B cell (primary cell): Measurements from ENCODE around the gene PHF23. TPM values are rescaled to one million over a fixed set of nuclear protein-coding genes. Genes with fewer than 3 reads are reported as not detected.

ENCODE experiments used
- ATAC-seq: fragments of 200-7000 bp; cut with Tn5 transposase; one replicate; pipeline ENCODE4 v1.10.0; 2021; ENCODE audit warnings: low read depth, mild to moderate bottlenecking, moderate number of reproducible peaks, moderate library complexity
- CTCF ChIA-PET: fragments of 350-600 bp; sonication (Branson Sonifier 250); formaldehyde crosslinking; loops from one replicate; lab custom pipeline; 2021; ENCODE audit warnings: antibody characterized with exemption, inconsistent platforms; lab: Charles Lee
- POLR2A ChIA-PET: fragments of 350-600 bp; sonication (Branson Sonifier 250); formaldehyde crosslinking; loops from one replicate; lab custom pipeline; 2021; ENCODE audit warnings: antibody characterized with exemption; lab: Charles Lee
- DNase-seq: peaks from one replicate; pipeline ENCODE4 v3.0.0; 2013
- H2AFZ ChIP-seq: 2 replicates; pipeline ENCODE4 v1.6.1; 2012; ENCODE audit warnings: mild to moderate bottlenecking, low read depth, low read length; ENCODE audit not compliant: insufficient read depth, poor library complexity, severe bottlenecking
- H3K27ac ChIP-seq, 2 donors: 1 replicate in 1 of 2; 2 replicates in 1 of 2; pipeline ENCODE4 v1.5.1; 2012 to 2013; ENCODE audit warnings: low read length in 2 of 2, mild to moderate bottlenecking in 2 of 2, moderate library complexity in 1 of 2
- H3K27me3 ChIP-seq, 4 experiments: fragments of 200-600 bp in 1 of 4; sonication (generic) in 1 of 4; replicated peaks in 1 of 4; 1 replicate in 2 of 4; 2 replicates in 2 of 4; pipeline versions ENCODE4 v1.6.1 to v1.7.0; 2013 to 2016; ENCODE audit warnings: low read length in 3 of 4, mild to moderate bottlenecking in 2 of 4, mixed read lengths in 1 of 4, moderate library complexity in 1 of 4; ENCODE audit not compliant: insufficient read depth in 4 of 4, control insufficient read depth in 3 of 4; ENCODE audit errors: control extremely low read depth in 1 of 4
- H3K36me3 ChIP-seq, 2 experiments: replicated peaks in 1 of 2; 1 replicate in 1 of 2; 2 replicates in 1 of 2; pipeline versions ENCODE4 v1.6.1 to v1.7.1; 2013; ENCODE audit warnings: low read length in 1 of 2; ENCODE audit not compliant: insufficient read depth in 2 of 2, control insufficient read depth in 1 of 2; ENCODE audit errors: control extremely low read depth in 1 of 2, extremely low read depth in 1 of 2
- H3K4me1 ChIP-seq, 2 donors: fragments of 200-600 bp in 1 of 2; sonication (generic) in 1 of 2; 1 replicate in 1 of 2; 2 replicates in 1 of 2; pipeline versions ENCODE4 v1.5.1 to v1.6.1; 2013 to 2017; ENCODE audit warnings: low read length in 2 of 2; ENCODE audit not compliant: control insufficient read depth in 2 of 2, insufficient read depth in 2 of 2
- H3K4me2 ChIP-seq: replicated peaks from 2 replicates; pipeline ENCODE3; 2012; ENCODE audit warnings: mild to moderate bottlenecking, low read depth, low read length; ENCODE audit not compliant: poor library complexity, severe bottlenecking
- H3K4me3 ChIP-seq, 5 experiments: fragments of 200-600 bp in 1 of 5; sonication (generic) in 1 of 5; 1 replicate in 3 of 5; 2 replicates in 2 of 5; pipeline versions ENCODE4 v1.5.1 to v1.7.0; 2011 to 2016; ENCODE audit warnings: low read length in 4 of 5, mild to moderate bottlenecking in 4 of 5, low read depth in 2 of 5, control low read depth in 1 of 5, moderate library complexity in 1 of 5; ENCODE audit not compliant: insufficient read depth in 1 of 5; ENCODE audit errors: control extremely low read depth in 1 of 5, extremely low read depth in 1 of 5
- H3K79me2 ChIP-seq: fragments of 200-600 bp; sonication (generic); one replicate; pipeline ENCODE4 v1.6.0; 2016; ENCODE audit warnings: low read length; ENCODE audit not compliant: control insufficient read depth, insufficient read depth
- H3K9ac ChIP-seq: fragments of 200-600 bp; sonication (generic); 2 replicates; pipeline ENCODE4 v1.6.1; 2017; ENCODE audit warnings: mild to moderate bottlenecking, low read length, moderate library complexity
- H3K9me3 ChIP-seq, 3 donors: one replicate each; pipeline versions ENCODE4 v1.6.1 to v1.7.1; 2013; ENCODE audit warnings: low read length in 2 of 3; ENCODE audit not compliant: control insufficient read depth in 2 of 3, insufficient read depth in 1 of 3; ENCODE audit errors: control extremely low read depth in 1 of 3
- H4K20me1 ChIP-seq: 2 replicates; pipeline ENCODE4 v1.6.0; 2012; ENCODE audit warnings: mild to moderate bottlenecking, low read length; ENCODE audit not compliant: insufficient read depth, control insufficient read depth, poor library complexity, severe bottlenecking
- H3K27ac Mint-ChIP-seq: one replicate; pipeline ENCODE4 v1.8.0; 2021; ENCODE audit warnings: mixed read lengths
- H3K27me3 Mint-ChIP-seq: one replicate; pipeline ENCODE4 v1.8.0; 2021; ENCODE audit warnings: mixed read lengths
- H3K4me1 Mint-ChIP-seq: one replicate; pipeline ENCODE4 v1.8.0; 2021; ENCODE audit warnings: mixed read lengths
- H3K4me3 Mint-ChIP-seq: one replicate; pipeline ENCODE4 v1.8.0; 2021; ENCODE audit warnings: mixed read lengths
- H3K9me3 Mint-ChIP-seq: one replicate; pipeline ENCODE4 v1.8.0; 2022; ENCODE audit warnings: mixed read lengths; ENCODE audit not compliant: insufficient read depth
- EZH2 ChIP-seq: IDR thresholded peaks from 2 replicates; pipeline ENCODE4 v1.6.1; 2012; ENCODE audit warnings: borderline replicate concordance, low read depth, mild to moderate bottlenecking, moderate library complexity, low read length; ENCODE audit not compliant: insufficient read depth, poor library complexity, severe bottlenecking
- WGBS: methylation state at CpG from one replicate; pipeline ENCODE4 v1.1.5; 2013; ENCODE audit warnings: missing lambda C conversion rate; ENCODE audit not compliant: insufficient coverage; 5-methylcytosine and 5-hydroxymethylcytosine counted together
- intact Hi-C: fragments of 100-400 bp; cut with micrococcal nuclease; formaldehyde crosslinking; loops from one replicate; pipeline ENCODE4 v1.10.0; 2022
- polyA plus RNA-seq: library from polyadenylated mRNA; depleted of rRNA; stranded (reverse); fragments of >200 nt; gene quantifications from 2 replicates; pipeline ENCODE4 v1.2.3, GENCODE V29; 2012
- total RNA-seq, 2 donors: library from RNA; stranded (reverse); fragments of 120-200 nt in 1 of 2; gene quantifications; 1 replicate in 1 of 2; 2 replicates in 1 of 2; pipeline versions ENCODE4 v1.2.3 to v1.2.4, GENCODE V29; 2013 to 2022
- TF ChIP-seq, protein P1 (sequence below): fragments of 200-600 bp; IDR thresholded peaks from one replicate; pipeline ENCODE4 v1.8.0; 2022; ENCODE audit warnings: antibody characterized with exemption, mild to moderate bottlenecking

The PHF23 gene
- total and polyA plus RNA-seq, 2 donors (not counting 1 experiment from before 2014, with no cell fraction given), result 17.6 to 42.3 TPM

DNA sequence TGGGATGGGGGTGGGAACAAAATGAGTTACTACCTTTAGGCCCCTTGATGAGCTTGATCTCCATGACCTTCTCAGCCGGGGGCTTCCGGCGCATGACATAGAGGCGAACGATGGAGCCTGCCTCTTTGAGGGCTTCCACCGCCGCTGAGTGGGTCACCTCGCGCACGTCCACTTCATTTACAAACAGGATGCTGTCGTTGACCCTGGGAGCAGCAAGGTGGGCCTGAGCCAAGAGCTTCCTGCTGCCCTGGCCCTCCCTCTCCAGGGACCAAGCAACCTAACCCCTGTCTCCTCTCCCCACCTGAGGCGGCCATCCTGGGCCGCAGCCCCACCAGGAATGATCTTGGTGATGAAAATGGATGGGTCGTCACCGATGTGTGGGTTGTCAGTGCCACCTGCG lies 35.9 kb downstream of the PHF23 start:
- H3K9ac ChIP-seq, result no peak overlapping the region
- no peak overlapping the region for H3K4me3 ChIP-seq
- no peak overlapping the region for H3K4me2 ChIP-seq
- H3K27me3 Mint-ChIP-seq, result no peaks in the 10 kb centered on the region
- peaks cover 28% of the 10 kb centered on the region for H3K4me1 Mint-ChIP-seq
- H3K9me3 Mint-ChIP-seq, result no peaks in the 10 kb centered on the region
- no peaks in the 10 kb centered on the region for H3K27me3 ChIP-seq
- H4K20me1 ChIP-seq, result no peaks in the 10 kb centered on the region
- POLR2A ChIA-PET, result no interaction called here
- DNase-seq (no peak), ATAC-seq (no peak)
- peaks cover 17 to 25% of the 10 kb centered on the region in 2 donors for H3K4me1 ChIP-seq
- intact Hi-C loops, result no loop called here
- CTCF ChIA-PET, result interaction anchor here (1.2 kb wide), 1 partner anchor 26 kb away, joined by 3 read pairs; no protein-coding TSS in a partner anchor
- no peak overlapping the region for H3K27ac ChIP-seq
- peak overlapping the region; percentile 91 for H3K27ac Mint-ChIP-seq
- H2AFZ ChIP-seq, result no peak overlapping the region
- peak overlapping the region; percentile 49 for H3K4me3 Mint-ChIP-seq
- no peaks in the 10 kb centered on the region for H3K79me2 ChIP-seq
- 97% methylated on average over 13 of the region's 16 CpGs for WGBS
- no peaks in the 10 kb centered on the region for H3K9me3 ChIP-seq
- H3K36me3 ChIP-seq, result no peaks in the 10 kb centered on the region
- TF ChIP-seq, protein P1, sequence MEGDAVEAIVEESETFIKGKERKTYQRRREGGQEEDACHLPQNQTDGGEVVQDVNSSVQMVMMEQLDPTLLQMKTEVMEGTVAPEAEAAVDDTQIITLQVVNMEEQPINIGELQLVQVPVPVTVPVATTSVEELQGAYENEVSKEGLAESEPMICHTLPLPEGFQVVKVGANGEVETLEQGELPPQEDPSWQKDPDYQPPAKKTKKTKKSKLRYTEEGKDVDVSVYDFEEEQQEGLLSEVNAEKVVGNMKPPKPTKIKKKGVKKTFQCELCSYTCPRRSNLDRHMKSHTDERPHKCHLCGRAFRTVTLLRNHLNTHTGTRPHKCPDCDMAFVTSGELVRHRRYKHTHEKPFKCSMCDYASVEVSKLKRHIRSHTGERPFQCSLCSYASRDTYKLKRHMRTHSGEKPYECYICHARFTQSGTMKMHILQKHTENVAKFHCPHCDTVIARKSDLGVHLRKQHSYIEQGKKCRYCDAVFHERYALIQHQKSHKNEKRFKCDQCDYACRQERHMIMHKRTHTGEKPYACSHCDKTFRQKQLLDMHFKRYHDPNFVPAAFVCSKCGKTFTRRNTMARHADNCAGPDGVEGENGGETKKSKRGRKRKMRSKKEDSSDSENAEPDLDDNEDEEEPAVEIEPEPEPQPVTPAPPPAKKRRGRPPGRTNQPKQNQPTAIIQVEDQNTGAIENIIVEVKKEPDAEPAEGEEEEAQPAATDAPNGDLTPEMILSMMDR, result no peak
- no peak for TF ChIP-seq EZH2

DNA sequence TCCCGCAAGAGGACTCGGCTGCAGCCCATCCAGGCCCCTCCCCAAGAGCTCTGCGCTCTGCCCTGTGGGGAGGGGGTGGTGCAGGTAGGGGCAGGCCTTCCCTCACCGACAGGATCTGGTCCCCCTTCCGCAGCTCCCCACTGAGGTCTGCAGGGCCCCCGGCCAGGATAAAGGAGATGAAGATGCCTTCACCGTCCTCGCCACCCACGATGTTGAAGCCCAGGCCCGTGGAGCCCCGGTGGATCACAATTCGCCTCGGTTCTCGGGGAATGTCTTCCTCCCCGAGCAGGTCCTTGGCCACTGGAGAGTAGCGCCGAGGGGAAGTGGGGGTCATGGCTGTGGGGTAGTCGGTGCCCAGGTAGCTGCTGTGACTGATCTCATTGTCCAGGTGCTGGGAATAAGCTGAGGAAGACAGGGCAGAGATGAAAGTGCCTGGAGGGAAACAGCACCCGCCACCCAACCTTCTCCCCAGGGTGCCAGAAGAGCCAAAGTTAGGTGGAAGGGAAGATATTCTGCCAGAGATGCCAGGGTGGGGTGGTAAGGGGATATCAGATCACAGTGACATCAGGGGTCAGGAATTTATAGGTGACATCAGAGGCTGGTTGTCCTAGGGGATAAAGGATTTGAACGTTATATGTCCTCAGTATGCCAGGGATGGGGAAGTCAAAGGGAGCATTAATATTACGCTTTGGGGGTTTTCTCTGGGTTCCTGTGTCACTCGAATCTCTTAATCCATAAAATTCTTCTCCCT lies 42.4 kb downstream of the PHF23 start:
- H3K27me3 Mint-ChIP-seq, result no peaks in the 10 kb centered on the region
- CTCF ChIA-PET, result no interaction called here
- Histone ChIP-seq H3K36me3 (no peaks in the 10 kb centered on the region), H3K4me3 (no peak overlapping the region), H3K4me1 (no peaks in the 10 kb centered on the region), H3K4me2 (no peak overlapping the region), H3K9me3 (no peaks in the 10 kb centered on the region), H4K20me1 (no peaks in the 10 kb centered on the region), H3K27me3 (no peaks in the 10 kb centered on the region), H3K9ac (no peak overlapping the region), H3K79me2 (no peaks in the 10 kb centered on the region), H3K27ac (no peak overlapping the region), H2AFZ (no peak overlapping the region)
- POLR2A ChIA-PET, result interaction anchor here (0.5 kb wide), 1 partner anchor 484 kb away, joined by 6 read pairs; no protein-coding TSS in a partner anchor
- no peaks in the 10 kb centered on the region for H3K4me1 Mint-ChIP-seq
- TF ChIP-seq EZH2, result no peak
- TF ChIP-seq, protein P1, result no peak
- DNase-seq (no peak), ATAC-seq (no peak)
- intact Hi-C loops, result no loop called here
- no peaks in the 10 kb centered on the region for H3K9me3 Mint-ChIP-seq
- H3K4me3 Mint-ChIP-seq, result no peak overlapping the region
- H3K27ac Mint-ChIP-seq, result no peak overlapping the region
- 94% methylated on average over 19 of the region's 22 CpGs for WGBS
